Subcutaneous abdominal adipose tissue (tissue), 5 donors: Measurements from ENCODE around the gene AP1M1.

Experiments
- H3K27ac ChIP-seq: one replicate; pipeline ENCODE4 v1.7.0; 2013; ENCODE audit warnings: low read depth, mild to moderate bottlenecking, inconsistent platforms, low read length, moderate library complexity
- H3K27me3 ChIP-seq, 5 donors: one replicate each; pipeline ENCODE4 v1.7.0; 2013; ENCODE audit warnings: low read length in 5 of 5, inconsistent platforms in 1 of 5; ENCODE audit not compliant: control insufficient read depth in 5 of 5, insufficient read depth in 4 of 5
- H3K36me3 ChIP-seq, 5 donors: one replicate each; pipeline ENCODE4 v1.7.0; 2013; ENCODE audit warnings: low read length in 5 of 5; ENCODE audit not compliant: control insufficient read depth in 5 of 5, insufficient read depth in 5 of 5
- H3K4me1 ChIP-seq, 5 donors: one replicate each; pipeline ENCODE4 v1.7.0; 2013; ENCODE audit warnings: low read length in 5 of 5, mild to moderate bottlenecking in 3 of 5, moderate library complexity in 1 of 5; ENCODE audit not compliant: control insufficient read depth in 5 of 5, insufficient read depth in 5 of 5
- H3K4me3 ChIP-seq, 5 donors: one replicate each; pipeline ENCODE4 v1.7.0; 2013; ENCODE audit warnings: low read length in 5 of 5, low read depth in 1 of 5
- H3K9ac ChIP-seq, 5 donors: one replicate each; pipeline ENCODE4 v1.7.0; 2013; ENCODE audit warnings: low read length in 5 of 5, mild to moderate bottlenecking in 4 of 5, moderate library complexity in 3 of 5
- H3K9me3 ChIP-seq, 5 donors: one replicate each; pipeline ENCODE4 v1.7.0; 2013; ENCODE audit warnings: low read length in 5 of 5; ENCODE audit not compliant: control insufficient read depth in 5 of 5
- donor health status: healthy.
- donor health status: healthy.
- donor health status: healthy.
- donor health status: healthy.
- donor health status: healthy.

AP1M1 gene

GRCh38 chr19:16260160-16260811 is 62.6 kb downstream of the AP1M1 start:
- Histone ChIP-seq H3K9ac (peak overlapping the region in 2 of 5 donors; percentile 17 to 32), H3K4me3 (no peak overlapping the region), H3K9me3 (peaks cover 0 to 2% (median 0%) of the 10 kb centered on the region in 5 donors), H3K4me1 (peaks cover 0 to 41% (median 23%) of the 10 kb centered on the region in 5 donors), H3K27me3 (no peaks in the 10 kb centered on the region), H3K27ac (peak overlapping the region; percentile 80), H3K36me3 (no peaks in the 10 kb centered on the region)

GRCh38 chr19:16260812-16261161 is 63.1 kb downstream of the AP1M1 start:
- H3K36me3 ChIP-seq = no peaks in the 10 kb centered on the region
- no peak overlapping the region for H3K27ac ChIP-seq
- H3K27me3 ChIP-seq = no peaks in the 10 kb centered on the region
- H3K4me1 ChIP-seq = peaks cover 0 to 41% (median 23%) of the 10 kb centered on the region in 5 donors
- H3K4me3 ChIP-seq = no peak overlapping the region
- peak overlapping the region in 1 of 5 donors; percentile 17 for H3K9ac ChIP-seq
- peaks cover 0 to 3% (median 0%) of the 10 kb centered on the region in 5 donors for H3K9me3 ChIP-seq

GRCh38 chr19:16261584-16262368 is 64.1 kb downstream of the AP1M1 start:
- H3K9me3 ChIP-seq = peaks cover 0 to 3% (median 0%) of the 10 kb centered on the region in 5 donors
- H3K4me3 ChIP-seq = no peak overlapping the region
- H3K27ac ChIP-seq = no peak overlapping the region
- H3K27me3 ChIP-seq = no peaks in the 10 kb centered on the region
- no peaks in the 10 kb centered on the region for H3K36me3 ChIP-seq
- peak overlapping the region in 2 of 5 donors; percentile 3 to 7 for H3K9ac ChIP-seq
- H3K4me1 ChIP-seq = peaks cover 0 to 41% (median 23%) of the 10 kb centered on the region in 5 donors

- peaks cover 0 to 39% (median 20%) of the 10 kb centered on the region in 5 donors for H3K4me1 ChIP-seq
- H3K9me3 ChIP-seq = peaks cover 0 to 3% (median 0%) of the 10 kb centered on the region in 5 donors
- no peaks in the 10 kb centered on the region for H3K27me3 ChIP-seq
- no peak overlapping the region for H3K4me3 ChIP-seq
- no peak overlapping the region for H3K9ac ChIP-seq
- H3K27ac ChIP-seq = no peak overlapping the region
- no peaks in the 10 kb centered on the region for H3K36me3 ChIP-seq
These were observed 64.9 kb downstream of the AP1M1 start for GRCh38 chr19:16262618-16263017.

GRCh38 chr19:16263141-16263761 is 65.5 kb downstream of the AP1M1 start:
- Histone ChIP-seq H3K27ac (no peak overlapping the region), H3K4me3 (no peak overlapping the region), H3K27me3 (no peaks in the 10 kb centered on the region), H3K9me3 (peaks cover 0 to 3% (median 0%) of the 10 kb centered on the region in 5 donors), H3K4me1 (peaks cover 0 to 33% (median 14%) of the 10 kb centered on the region in 5 donors), H3K9ac (no peak overlapping the region), H3K36me3 (no peaks in the 10 kb centered on the region)

- Histone ChIP-seq H3K9ac (no peak overlapping the region), H3K36me3 (no peaks in the 10 kb centered on the region)
These were observed 67.5 kb downstream of the AP1M1 start for GRCh38 chr19:16265205-16265604.

GRCh38 chr19:16265890-16266585 is 68.3 kb downstream of the AP1M1 start:
- H3K27ac ChIP-seq = no peak overlapping the region
- H3K4me1 ChIP-seq = peaks cover 0 to 10% (median 4%) of the 10 kb centered on the region in 5 donors
- H3K9me3 ChIP-seq = peaks cover 0 to 3% (median 0%) of the 10 kb centered on the region in 5 donors
- no peaks in the 10 kb centered on the region for H3K36me3 ChIP-seq
- no peaks in the 10 kb centered on the region for H3K27me3 ChIP-seq
- no peak overlapping the region for H3K9ac ChIP-seq
- H3K4me3 ChIP-seq = no peak overlapping the region

More at GRCh38 chr19:16265205-16265604, 67.5 kb downstream of the AP1M1 start:
- Histone ChIP-seq H3K27ac (no peak overlapping the region), H3K4me3 (no peak overlapping the region), H3K27me3 (no peaks in the 10 kb centered on the region), H3K4me1 (peaks cover 0 to 14% (median 4%) of the 10 kb centered on the region in 5 donors), H3K9me3 (peaks cover 0 to 3% (median 0%) of the 10 kb centered on the region in 5 donors)

GRCh38 chr19:16266586-16266942 is 68.9 kb downstream of the AP1M1 start:
- no peaks in the 10 kb centered on the region for H3K36me3 ChIP-seq

GRCh38 chr19:16268676-16269319 is 71.1 kb downstream of the AP1M1 start:
- peaks cover 3 to 9% (median 7%) of the 10 kb centered on the region in 5 donors for H3K4me1 ChIP-seq
- peaks cover 0 to 3% (median 0%) of the 10 kb centered on the region in 5 donors for H3K9me3 ChIP-seq
- H3K27me3 ChIP-seq = no peaks in the 10 kb centered on the region
- no peak overlapping the region for H3K27ac ChIP-seq
- H3K4me3 ChIP-seq = no peak overlapping the region
- H3K9ac ChIP-seq = no peak overlapping the region
- H3K36me3 ChIP-seq = no peaks in the 10 kb centered on the region

More at GRCh38 chr19:16266586-16266942, 68.9 kb downstream of the AP1M1 start:
- H3K27ac ChIP-seq = no peak overlapping the region
- H3K4me3 ChIP-seq = no peak overlapping the region
- peaks cover 0 to 3% (median 0%) of the 10 kb centered on the region in 5 donors for H3K9me3 ChIP-seq
- H3K4me1 ChIP-seq = peaks cover 0 to 8% (median 3%) of the 10 kb centered on the region in 5 donors
- H3K27me3 ChIP-seq = no peaks in the 10 kb centered on the region
- no peak overlapping the region for H3K9ac ChIP-seq
